ENCODE data around the gene LTBR. TPM values are rescaled to one million over a fixed set of nuclear protein-coding genes. Genes with fewer than 3 reads are reported as not detected.
"Not testable (repeated sequence)": the region's sequence is repeated elsewhere in the genome, so short reads cannot be mapped to it uniquely, and the experiment has no call there.

LTBR gene
- total RNA-seq, 1 experiment from 2014 or later, result 3.1 TPM

- CTCF ChIA-PET, result no interaction called here
- no peak for DNase-seq (ENCODE audit: low read depth, low spot score)
These were observed 46.0 kb upstream of the LTBR start for GRCh38 chr12:6337958-6338433.

GRCh38 chr12:6338536-6338935 lies 45.4 kb upstream of the LTBR start:
- H3K9me3 ChIP-seq (ENCODE audit: control insufficient read depth, insufficient read depth, low read depth, low read length); H3K27me3 ChIP-seq (ENCODE audit: control insufficient read depth, insufficient read depth, low read length); in situ Hi-C loops (cut with HindIII; ENCODE audit: low pct_unique_long_range_greater_than_20kb, low sequenced_read_pairs); BruUV-seq (replicated peaks); CTCF ChIA-PET; POLR2A ChIA-PET; DNase-seq (ENCODE audit: low read depth, low spot score); H3K36me3 ChIP-seq (ENCODE audit: control insufficient read depth, insufficient read depth, low read length); ATAC-seq: not testable (repeated sequence)
- Histone ChIP-seq H3K27ac (ENCODE audit: low read length) (peak overlapping the region; percentile 99), H3K4me1 (ENCODE audit: control insufficient read depth, insufficient read depth, low read length) (peaks cover 62% of the 10 kb centered on the region), H3K4me3 (ENCODE audit: low read depth in 2 of 2, low read length in 2 of 2) (peak overlapping the region; percentile 71 to 94)
- intact Hi-C loops (cut with micrococcal nuclease; ENCODE audit: unreplicated experiment), result loop anchor here (5.0 kb wide), 1 partner anchor 34 kb away; no protein-coding TSS in a partner anchor

More at GRCh38 chr12:6337958-6338433, 46.0 kb upstream of the LTBR start:
- Histone ChIP-seq H3K4me3 (ENCODE audit: low read depth in 2 of 2, low read length in 2 of 2) (peak overlapping the region; percentile 71 to 94), H3K36me3 (ENCODE audit: control insufficient read depth, insufficient read depth, low read length) (peaks cover 6% of the 10 kb centered on the region), H3K27ac (ENCODE audit: low read length) (peak overlapping the region; percentile 99), H3K27me3 (ENCODE audit: control insufficient read depth, insufficient read depth, low read length) (no peaks in the 10 kb centered on the region), H3K9me3 (ENCODE audit: control insufficient read depth, insufficient read depth, low read depth, low read length) (no peaks in the 10 kb centered on the region), H3K4me1 (ENCODE audit: control insufficient read depth, insufficient read depth, low read length) (peaks cover 65% of the 10 kb centered on the region)
- in situ Hi-C loops (cut with HindIII; ENCODE audit: low pct_unique_long_range_greater_than_20kb, low sequenced_read_pairs), result no loop called here
- no TSS peak for BruUV-seq (replicated peaks)
- no peak for ATAC-seq
- intact Hi-C loops (cut with micrococcal nuclease; ENCODE audit: unreplicated experiment), result loop anchor here (5.0 kb wide), 1 partner anchor 34 kb away; no protein-coding TSS in a partner anchor
- no peak for TF ChIP-seq TCF7L2 (IDR thresholded peaks at IDR 0.05; ENCODE audit: low read depth, low read length)
- no peak for TF ChIP-seq SIN3A (IDR thresholded peaks at IDR 0.05; ENCODE audit: borderline replicate concordance, insufficient read depth, low read depth, low read length)
- TF ChIP-seq REST (IDR thresholded peaks at IDR 0.05; ENCODE audit: insufficient read depth in 1 of 2, low read depth in 2 of 2, low read length in 1 of 2), result no peak
- TF ChIP-seq CTCF (IDR thresholded peaks at IDR 0.05), result no peak
- TF ChIP-seq POLR2AphosphoS5 (IDR thresholded peaks at IDR 0.05; ENCODE audit: low read depth, low read length), result no peak
- POLR2A ChIA-PET, result no interaction called here

- Histone ChIP-seq H3K9me3 (ENCODE audit: control insufficient read depth, insufficient read depth, low read depth, low read length) (no peaks in the 10 kb centered on the region), H3K4me3 (ENCODE audit: low read depth in 2 of 2, low read length in 2 of 2) (peak overlapping the region; percentile 71 to 94), H3K27me3 (ENCODE audit: control insufficient read depth, insufficient read depth, low read length) (no peaks in the 10 kb centered on the region), H3K4me1 (ENCODE audit: control insufficient read depth, insufficient read depth, low read length) (peaks cover 58% of the 10 kb centered on the region), H3K36me3 (ENCODE audit: control insufficient read depth, insufficient read depth, low read length) (peaks cover 6% of the 10 kb centered on the region), H3K27ac (ENCODE audit: low read length) (peak overlapping the region; percentile 99)
- no peak for TF ChIP-seq POLR2AphosphoS5 (IDR thresholded peaks at IDR 0.05; ENCODE audit: low read depth, low read length)
- TF ChIP-seq REST (IDR thresholded peaks at IDR 0.05; ENCODE audit: insufficient read depth in 1 of 2, low read depth in 2 of 2, low read length in 1 of 2), result no peak
- no peak for TF ChIP-seq TCF7L2 (IDR thresholded peaks at IDR 0.05; ENCODE audit: low read depth, low read length)
- TF ChIP-seq CTCF (IDR thresholded peaks at IDR 0.05), result no peak
- TF ChIP-seq SIN3A (IDR thresholded peaks at IDR 0.05; ENCODE audit: borderline replicate concordance, insufficient read depth, low read depth, low read length), result no peak
- ChIA-PET POLR2A (interaction anchor here (0.6 kb wide), 1 partner anchor 33 kb away, joined by 3 read pairs; no protein-coding TSS in a partner anchor), CTCF (no interaction called here)
- no TSS peak for BruUV-seq (replicated peaks)
- intact Hi-C loops (cut with micrococcal nuclease; ENCODE audit: unreplicated experiment) (loop anchor here (5.0 kb wide), 1 partner anchor 33 kb away; no protein-coding TSS in a partner anchor), in situ Hi-C loops (cut with HindIII; ENCODE audit: low pct_unique_long_range_greater_than_20kb, low sequenced_read_pairs) (no loop called here)
- DNase-seq (ENCODE audit: low read depth, low spot score) (no peak), ATAC-seq (no peak)
These were observed 45.0 kb upstream of the LTBR start for GRCh38 chr12:6338955-6339354.
